IPS-11a (cell line): ENCODE data around the gene RRAGC.

Source experiments
- H3K4me3 ChIP-seq: one replicate; pipeline ENCODE4 v1.5.1; 2013; ENCODE audit warnings: low read depth, low read length, control low read depth

Gene RRAGC

GRCh38 chr1:38859561-38860453 lies at the start of gene RRAGC:
Gene RRAGC, minus strand, starts transcription at chr1:38859772. Its CDS starts 126 bp downstream, at chr1:38859646.
- H3K4me3 ChIP-seq = peak within 1 kb of the TSS; percentile 78

- H3K4me3 ChIP-seq = no peak overlapping the region
Observed at GRCh38 chr1:38908821-38909220, 49.2 kb upstream of the RRAGC start.

DNA sequence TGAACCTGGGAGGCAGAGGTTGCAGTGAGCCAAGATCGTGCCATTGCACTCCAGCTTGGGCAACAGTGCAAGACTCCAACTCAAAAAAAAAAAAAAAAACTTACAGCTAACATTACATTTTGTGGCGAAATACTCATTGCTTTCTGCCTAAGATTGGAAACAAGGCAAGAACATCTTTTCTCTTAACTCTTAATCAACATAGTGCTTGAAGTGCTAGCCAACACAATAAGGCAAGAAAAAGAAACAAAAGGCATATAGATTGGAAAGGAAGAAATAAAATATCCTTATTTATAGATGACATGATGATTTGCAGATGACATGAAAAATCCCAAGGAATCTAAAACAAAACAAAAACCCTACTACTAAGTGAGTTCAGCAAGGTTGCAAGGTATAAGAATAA lies 46.4 kb upstream of the RRAGC start:
- H3K4me3 ChIP-seq = no peak overlapping the region

DNA sequence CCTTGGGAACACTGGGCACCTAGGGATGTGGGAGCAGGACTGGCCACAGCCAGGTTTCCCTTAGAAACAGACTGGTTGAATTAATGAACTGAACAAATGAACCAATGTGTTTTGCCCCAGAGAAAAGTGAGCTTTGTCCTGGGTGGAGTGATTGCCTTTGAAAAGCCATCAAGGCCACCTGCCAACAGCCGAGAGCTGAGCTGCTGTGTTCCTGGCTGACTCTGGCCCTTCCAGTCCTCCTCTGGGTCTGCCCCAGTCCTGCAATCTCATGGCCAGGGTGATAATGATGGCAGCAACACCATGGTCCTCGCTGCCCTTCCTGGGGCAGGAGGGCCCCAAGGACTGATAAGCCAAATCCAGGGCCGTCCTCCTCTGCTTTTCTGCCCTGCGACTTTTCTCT lies 40.0 kb upstream of the RRAGC start:
- H3K4me3 ChIP-seq = no peak overlapping the region

DNA sequence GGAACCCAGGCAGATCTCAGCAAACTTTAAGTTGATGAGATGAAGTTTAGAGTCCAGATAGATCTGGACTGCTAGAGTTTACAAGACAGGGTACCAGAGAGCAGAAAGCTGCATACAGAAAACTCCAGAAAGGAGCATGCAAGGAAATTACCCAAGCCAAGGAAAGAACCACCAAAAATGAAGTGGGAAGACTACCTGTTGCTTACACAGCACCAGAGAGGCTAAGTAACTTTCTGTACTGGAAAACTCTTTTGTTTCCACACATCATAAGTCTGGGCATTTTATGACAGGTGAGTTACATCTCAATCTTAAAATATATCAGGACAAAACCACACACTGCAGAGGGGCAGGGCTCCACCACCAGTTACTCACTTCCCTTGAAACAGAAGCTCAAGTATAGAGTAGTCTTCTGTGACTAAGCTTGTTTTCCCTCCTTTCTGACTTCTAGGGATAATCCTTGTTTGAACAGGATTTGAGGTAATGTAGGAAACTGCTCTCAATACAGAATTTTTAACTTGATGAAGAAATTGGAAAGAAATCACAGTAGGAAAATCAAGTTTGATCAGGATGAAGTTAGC lies 39.2 kb upstream of the RRAGC start:
- H3K4me3 ChIP-seq = no peak overlapping the region

DNA sequence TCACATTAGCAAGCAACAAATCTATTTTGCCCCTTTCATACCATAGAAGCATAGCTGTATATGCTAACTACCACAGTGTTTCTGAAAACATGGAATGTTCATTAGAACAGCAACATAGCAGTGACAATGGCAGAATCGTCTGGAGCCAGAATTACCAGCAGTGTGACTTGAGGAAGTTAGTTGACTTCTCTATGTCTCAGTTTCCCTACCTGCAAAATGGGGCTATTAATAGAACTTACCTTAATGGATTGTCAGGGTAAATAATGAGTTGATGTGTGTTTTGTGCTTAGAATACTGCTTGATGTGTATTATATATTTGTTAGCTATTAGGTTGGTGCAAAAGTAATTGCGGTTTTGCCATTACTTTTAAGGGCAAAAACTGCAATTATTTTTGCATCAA lies 36.6 kb upstream of the RRAGC start:
- H3K4me3 ChIP-seq = no peak overlapping the region

DNA sequence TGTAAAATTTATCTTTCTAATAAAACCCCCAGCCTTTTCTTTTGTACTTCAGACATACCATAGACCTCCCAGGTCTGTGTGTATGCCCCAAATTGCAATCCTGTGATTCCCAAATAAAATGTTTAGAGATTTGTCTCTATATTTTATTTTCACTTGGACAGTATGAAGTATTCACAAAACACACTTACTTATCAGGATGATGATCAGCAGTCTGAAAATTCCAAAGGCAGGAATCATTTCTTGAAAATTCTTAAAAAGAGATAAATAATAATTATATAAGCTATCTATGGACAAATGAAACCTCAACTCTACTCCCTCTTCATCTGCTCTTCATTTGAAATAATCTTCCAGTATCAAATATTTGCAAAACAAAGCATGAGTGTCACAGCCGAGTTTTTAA lies 33.4 kb upstream of the RRAGC start:
- no peak overlapping the region for H3K4me3 ChIP-seq

DNA sequence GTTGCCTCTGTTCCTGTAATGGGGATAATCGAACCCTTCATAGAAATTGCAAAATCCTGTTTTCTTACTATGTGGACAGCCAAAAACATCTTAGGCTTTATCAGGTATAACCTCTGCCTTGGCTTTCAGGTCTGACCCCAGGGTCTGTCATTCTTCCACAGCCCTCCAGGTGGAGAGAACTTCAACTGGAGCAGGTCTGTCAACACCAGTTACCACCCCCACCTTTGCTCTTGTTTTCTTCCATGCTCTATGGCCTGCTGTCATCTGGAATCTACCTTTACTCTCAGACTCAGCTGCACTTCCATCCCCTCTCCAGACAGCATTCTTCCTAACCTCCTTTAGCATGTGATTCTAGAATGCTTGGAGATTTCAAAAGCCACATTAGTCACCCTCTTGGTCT lies 32.2 kb upstream of the RRAGC start:
- H3K4me3 ChIP-seq = no peak overlapping the region

DNA sequence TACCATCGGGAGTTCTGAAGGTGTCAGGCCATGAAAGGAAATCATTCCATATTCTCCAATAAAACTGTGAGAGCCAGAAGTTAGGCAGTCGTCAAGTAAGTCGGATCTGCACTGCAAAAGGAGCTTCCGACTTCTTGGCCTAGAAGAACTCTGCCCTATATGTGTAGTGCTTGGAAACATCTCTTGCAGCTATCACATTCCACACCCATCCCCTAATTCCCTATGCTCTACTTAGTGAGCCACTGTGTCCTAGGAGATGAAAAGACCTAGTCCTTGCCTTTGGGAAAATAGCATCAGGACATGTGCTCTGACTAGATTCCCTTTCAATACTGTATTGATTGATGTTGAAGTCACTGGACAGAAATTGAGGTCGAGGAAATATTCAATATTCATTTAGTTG lies 30.0 kb upstream of the RRAGC start:
- no peak overlapping the region for H3K4me3 ChIP-seq

GRCh38 chr1:38888423-38889333 lies 29.1 kb upstream of the RRAGC start:
- H3K4me3 ChIP-seq = no peak overlapping the region

DNA sequence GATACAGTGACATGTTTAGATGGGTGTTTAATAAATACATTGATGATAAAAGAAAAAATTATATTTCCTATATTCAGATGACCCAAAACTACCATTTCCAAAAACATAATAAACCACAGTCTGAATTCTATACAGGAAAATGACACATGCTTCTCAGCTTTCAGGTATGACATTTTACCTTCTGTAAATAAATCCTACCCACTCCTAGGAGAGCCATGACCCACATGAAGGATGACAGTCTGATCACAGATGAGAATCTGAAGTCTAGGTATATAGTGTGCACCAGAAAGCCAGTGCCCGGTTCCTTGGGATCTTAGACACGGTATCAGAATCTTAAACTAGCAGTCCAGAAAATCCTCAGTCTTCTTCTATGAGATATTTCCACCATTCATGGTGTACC lies 25.5 kb upstream of the RRAGC start:
- H3K4me3 ChIP-seq = no peak overlapping the region

DNA sequence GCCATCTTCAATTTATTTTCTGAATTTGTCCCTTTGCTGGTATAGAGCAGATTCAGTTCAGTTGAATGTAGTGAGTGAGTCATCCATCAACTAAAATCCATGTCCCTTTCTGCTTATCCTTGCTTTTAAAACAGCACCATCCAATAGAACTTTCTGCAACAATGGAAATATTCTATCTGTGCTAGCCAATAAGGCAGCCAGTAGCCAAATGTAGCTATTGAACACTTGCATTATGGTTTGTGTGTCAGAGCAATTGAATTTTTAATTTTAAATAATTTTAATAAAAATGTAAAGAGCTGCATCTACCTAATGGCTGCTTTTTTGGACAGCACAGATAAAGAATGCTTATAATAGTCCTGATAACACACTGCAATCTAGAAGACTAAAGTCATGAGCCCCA lies 21.9 kb upstream of the RRAGC start, which contains the start of gene GJA9:
Gene GJA9 (minus strand): TSS at position 101 of the 400 bp plus-strand sequence. CDS start 5,489 bp downstream, outside the sequence.
- H3K4me3 ChIP-seq = no peak within 1 kb of the TSS

DNA sequence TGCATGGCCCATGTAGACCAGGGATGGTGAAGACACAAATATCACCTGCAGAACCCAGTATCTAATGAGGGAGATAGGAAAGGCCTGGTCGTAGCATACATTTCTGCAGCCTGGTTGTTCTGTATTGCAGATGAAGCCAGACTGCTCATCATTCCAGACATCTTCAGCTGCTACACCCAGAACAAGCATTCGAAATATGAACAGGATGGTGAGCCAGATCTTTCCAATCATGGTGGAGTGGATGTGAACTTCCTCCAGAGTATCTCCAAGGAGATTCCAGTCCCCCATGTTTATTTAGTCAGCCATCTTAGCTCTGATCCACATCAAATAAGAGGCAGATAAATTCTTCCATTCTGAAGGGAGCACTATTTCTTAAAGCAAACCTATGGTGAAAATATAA lies 16.2 kb upstream of the RRAGC start:
- H3K4me3 ChIP-seq = no peak overlapping the region

- H3K4me3 ChIP-seq = peak within 1 kb of the TSS; percentile 76
Observed at GRCh38 chr1:38873027-38873969, 13.7 kb upstream of the RRAGC start, which contains the start of gene MYCBP. Gene MYCBP, minus strand, starts transcription at chr1:38873348. Its CDS starts 43 bp downstream, at chr1:38873305.

DNA sequence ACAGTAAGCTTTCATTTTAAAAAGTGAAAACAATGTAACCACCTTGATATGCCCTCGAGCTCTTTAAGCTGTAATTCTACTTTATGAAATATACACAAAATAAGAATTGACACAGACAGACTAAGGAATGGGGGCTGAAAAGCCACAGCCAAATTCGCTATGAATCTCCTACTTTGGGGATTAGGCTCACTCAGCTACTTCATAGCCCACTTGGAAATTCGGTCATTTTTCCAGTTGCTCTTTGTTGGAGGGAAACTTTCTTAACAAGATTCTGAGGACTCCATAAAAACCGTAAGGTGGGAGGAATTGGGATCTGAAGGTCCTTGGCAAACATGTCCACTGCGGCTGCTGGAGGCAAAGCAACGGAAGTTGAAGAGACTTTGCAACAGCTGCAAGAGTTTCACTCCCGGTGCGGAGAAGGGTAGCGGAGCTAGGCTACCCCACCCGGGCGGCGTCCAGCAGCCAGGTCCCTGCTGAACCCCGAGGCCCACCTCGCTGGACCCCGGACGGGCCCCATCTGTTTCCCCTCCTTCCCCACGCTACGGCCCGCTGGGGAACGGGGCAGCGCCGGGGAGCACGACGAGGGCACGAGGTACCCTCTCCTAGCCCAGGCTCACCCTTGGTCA lies 12.9 kb upstream of the RRAGC start:
- H3K4me3 ChIP-seq = peak overlapping the region; percentile 76

DNA sequence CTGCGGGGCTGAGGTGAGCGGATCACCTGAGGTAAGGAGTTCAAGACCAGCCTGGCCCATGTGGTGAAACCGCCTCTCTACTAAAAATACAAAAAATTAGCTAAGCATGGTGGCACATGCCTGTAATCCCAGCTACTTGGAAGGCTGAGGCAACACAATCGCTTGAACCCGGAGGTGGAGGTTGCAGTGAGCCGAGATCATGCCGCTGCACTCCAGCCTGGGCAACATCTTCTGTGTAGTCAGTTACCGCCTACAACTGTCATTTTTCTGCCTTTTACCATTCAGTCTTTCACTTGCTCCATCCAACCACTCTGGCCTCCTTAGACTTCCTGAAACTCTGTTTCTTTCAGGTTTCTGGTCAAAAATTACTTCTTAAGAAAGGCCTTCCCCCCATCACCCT lies 11.4 kb upstream of the RRAGC start:
- H3K4me3 ChIP-seq = no peak overlapping the region

DNA sequence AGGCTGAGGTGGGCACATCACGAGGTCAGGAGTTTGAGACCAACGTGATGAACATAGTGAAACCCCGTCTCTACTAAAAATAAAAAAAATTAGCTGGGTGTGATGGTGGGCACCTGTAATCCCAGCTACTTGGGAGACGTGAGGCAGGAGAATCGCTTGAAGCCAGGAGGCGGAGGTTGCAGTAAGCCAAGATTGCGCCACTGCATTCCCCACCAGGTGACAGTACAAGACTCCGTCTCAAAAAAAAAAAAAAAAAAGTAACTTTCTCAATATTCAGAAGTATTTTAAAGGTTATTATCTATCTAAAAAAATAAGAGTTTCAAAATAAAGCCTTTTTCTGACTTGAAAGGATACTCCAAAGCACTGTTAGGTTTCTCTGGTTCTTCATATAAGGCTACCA lies 7.6 kb upstream of the RRAGC start:
- no peak overlapping the region for H3K4me3 ChIP-seq

DNA sequence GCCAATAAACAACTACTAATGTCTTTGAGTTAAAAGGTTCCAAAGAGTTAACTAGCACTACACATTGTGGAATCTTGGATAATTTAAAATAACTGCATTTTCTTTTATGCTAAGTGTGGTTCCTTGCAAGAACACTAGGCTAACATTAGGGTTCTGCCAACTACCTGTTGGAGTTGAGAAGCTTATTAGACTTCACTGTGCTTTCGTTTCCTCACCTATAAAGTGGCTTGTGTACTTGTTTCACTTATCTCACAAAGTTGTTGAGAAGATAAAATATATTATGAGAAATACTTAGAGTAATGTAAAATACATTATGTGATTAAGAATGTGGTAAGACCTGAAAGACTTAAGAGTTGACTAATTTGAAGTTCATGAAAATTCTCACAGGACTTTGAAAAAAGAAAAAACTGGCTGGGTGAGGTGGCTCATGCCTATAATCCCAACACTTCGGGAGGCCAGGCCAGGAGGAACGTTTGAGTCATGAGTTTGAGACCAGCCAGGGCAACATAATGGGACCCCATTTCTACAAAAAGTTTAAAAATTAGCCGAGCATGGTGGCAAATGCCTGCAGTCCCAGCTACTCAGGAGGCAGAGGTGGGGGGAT lies 5.6 kb upstream of the RRAGC start:
- H3K4me3 ChIP-seq = no peak overlapping the region

DNA sequence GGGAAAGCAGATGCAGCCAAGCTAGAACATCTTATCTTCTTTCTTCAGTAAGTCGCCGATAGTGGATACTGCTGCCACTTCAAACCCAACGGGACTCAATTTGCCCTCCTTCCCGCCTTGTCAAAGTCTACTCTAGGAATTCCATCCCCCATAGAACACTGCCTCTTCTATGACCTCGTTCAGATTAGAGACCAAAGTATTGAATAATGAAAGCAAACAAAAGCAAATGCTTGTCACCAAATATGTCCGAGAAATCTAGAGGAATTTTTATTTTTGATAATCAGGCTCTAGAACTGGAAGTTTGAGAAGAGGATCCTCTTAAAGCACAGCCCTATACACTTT lies 853 bp upstream of the RRAGC start:
- peak overlapping the region; percentile 74 for H3K4me3 ChIP-seq
